GM12891 (cell line): ENCODE measurements around the gene PACSIN1.

Experiments
- POLR2A ChIP-seq: IDR thresholded peaks from 2 replicates; pipeline ENCODE4 v1.6.1; 2011; ENCODE audit warnings: low read depth, low read length, control low read depth
- POLR2AphosphoS5 ChIP-seq: IDR thresholded peaks from 2 replicates; pipeline ENCODE4 v1.6.1; 2011; ENCODE audit warnings: low read depth, low read length, control low read depth
- SPI1 ChIP-seq: IDR thresholded peaks from 2 replicates; pipeline ENCODE4 v1.6.1; 2011; ENCODE audit warnings: low read depth, low read length, control low read depth
- TAF1 ChIP-seq: IDR thresholded peaks from 2 replicates; pipeline ENCODE4 v1.6.1; 2011; ENCODE audit warnings: low read depth, low read length, control low read depth

DNA sequence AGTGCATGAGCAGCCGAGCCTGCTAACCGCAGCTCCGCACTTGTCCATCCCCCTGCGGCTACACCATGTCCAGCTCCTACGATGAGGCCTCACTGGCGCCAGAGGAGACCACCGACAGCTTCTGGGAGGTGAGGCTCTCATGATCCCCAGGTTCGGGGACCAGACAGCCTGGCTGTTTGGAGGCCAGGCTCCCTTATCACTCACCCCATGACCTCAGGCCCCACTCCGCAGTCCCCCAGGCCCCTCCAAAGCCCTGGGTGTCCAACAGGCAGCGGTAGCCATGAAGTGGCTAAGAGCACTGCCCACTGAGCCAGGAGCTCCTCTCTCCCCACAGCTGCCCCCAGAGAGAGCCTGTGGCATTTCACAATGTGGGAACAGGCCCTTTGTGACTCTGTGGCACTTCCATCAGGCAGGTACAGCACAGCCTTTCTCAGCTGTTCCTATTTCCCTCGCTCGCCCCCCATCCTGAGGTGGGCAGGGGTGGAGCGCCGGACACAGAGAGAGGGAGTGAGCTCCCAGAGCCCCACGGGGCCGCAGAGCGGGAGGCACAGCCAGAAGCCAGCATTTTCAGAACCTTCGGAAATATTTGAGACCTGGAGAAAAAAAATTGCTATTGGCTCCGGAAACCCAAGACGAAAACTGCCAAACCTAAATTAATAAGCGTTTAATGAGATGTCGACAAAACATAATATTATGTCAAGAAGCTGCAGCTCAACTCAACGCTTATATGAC lies 60.5 kb downstream of the PACSIN1 start:
- no peak for TF ChIP-seq POLR2AphosphoS5
- no peak for TF ChIP-seq POLR2A
- no peak for TF ChIP-seq SPI1
- TF ChIP-seq TAF1, result no peak
